ENCODE measurements around the gene TTPAL. TPM values are rescaled to one million over a fixed set of nuclear protein-coding genes. Genes with fewer than 3 reads are reported as not detected.

Gene TTPAL
- total RNA-seq, 1 donor from 2014 or later, result 16.5 TPM

- Mint-ChIP-seq H3K4me3 (ENCODE audit: unreplicated experiment) (no peak overlapping the region), H3K9me3 (ENCODE audit: low read depth) (no peaks in the 10 kb centered on the region), H3K27ac (ENCODE audit: unreplicated experiment) (no peak overlapping the region), H3K27me3 (ENCODE audit: low read depth) (no peaks in the 10 kb centered on the region), H3K36me3 (ENCODE audit: low read depth) (no peaks in the 10 kb centered on the region), H3K4me1 (ENCODE audit: low read depth) (peaks cover 22% of the 10 kb centered on the region)
- no peak for DNase-seq (ENCODE audit: low spot score)
- TF ChIP-seq CTCF (IDR thresholded peaks at IDR 0.05), result no peak
Observed at GRCh38 chr20:44543358-44543757, 67.7 kb downstream of the TTPAL start.

Other genes starting within 250 kb of the TTPAL start
- gene GDAP1L1, start 228.6 kb upstream of the TTPAL start, total RNA-seq, result not detected in 3 replicates
- 9.1 to 10.6 TPM (median 10.0 TPM) in 3 replicates for gene FITM2, start 164.7 kb upstream of the TTPAL start, total RNA-seq
- 0.50 to 0.99 TPM (median 0.51 TPM) in 3 replicates for gene R3HDML, start 138.8 kb upstream of the TTPAL start, total RNA-seq
- gene HNF4A, start 120.2 kb upstream of the TTPAL start, total RNA-seq, result not detected in 3 replicates
- gene SERINC3, start 46.2 kb downstream of the TTPAL start, total RNA-seq, result 102 to 121 TPM (median 116 TPM) in 3 replicates
- 20.3 to 29.3 TPM (median 26.1 TPM) in 3 replicates for gene PKIG, start 106.7 kb downstream of the TTPAL start, total RNA-seq
- gene ADA, start 175.8 kb downstream of the TTPAL start, total RNA-seq, result 10.6 to 12.1 TPM (median 11.4 TPM) in 3 replicates
- gene CCN5, start 239.5 kb downstream of the TTPAL start, total RNA-seq, result 1.6 to 1.7 TPM (median 1.7 TPM) in 3 replicates

Data from chondrocyte (in vitro differentiated cells).